ENCODE measurements around the gene KMO. TPM values are rescaled to one million over a fixed set of nuclear protein-coding genes. Genes with fewer than 3 reads are reported as not detected.
A peak's percentile ranks its signal among the peaks of the same experiment; 100 is the strongest.

The KMO gene
- total and polyA plus RNA-seq, 4 experiments from 2014 or later: 0.37 to 1.1 (median 0.44) TPM; not detected in 1

GRCh38 chr1:241611736-241612135, 79.6 kb downstream of the KMO start:
- Histone ChIP-seq H3K27ac (ENCODE audit: low read depth, low read length) (no peak overlapping the region), H3K4me3 (ENCODE audit: low read length in 2 of 2) (no peak overlapping the region), H3K36me3 (ENCODE audit: insufficient read depth, low read length) (no peaks in the 10 kb centered on the region), H3K4me1 (ENCODE audit: insufficient read depth, low read length) (no peaks in the 10 kb centered on the region), H3K27me3 (ENCODE audit: insufficient read depth, low read length) (no peaks in the 10 kb centered on the region), H3K9me3 (ENCODE audit: control insufficient read depth in 1 of 2, low read length in 2 of 2) (no peaks in the 10 kb centered on the region)
- ChIA-PET CTCF (ENCODE audit: partially characterized antibody) (interaction anchor here (0.7 to 5.1 kb wide), 32 partner anchors 9 to 843 kb away, joined by 3 to 71 read pairs (median 5); partner anchors contain the start of genes CHML, EXO1, MAP1LC3C and OPN3), POLR2A (ENCODE audit: partially characterized antibody) (interaction anchor here (1.5 kb wide), 1 partner anchor 60 kb away, joined by 4 read pairs; no protein-coding TSS in a partner anchor)
- H3K4me1 Mint-ChIP-seq: no peaks in the 10 kb centered on the region
- H3K36me3 Mint-ChIP-seq: no peaks in the 10 kb centered on the region
- H3K27ac Mint-ChIP-seq: no peak overlapping the region
- intact Hi-C loops (cut with micrococcal nuclease): loop anchor here (1.0 to 5.0 kb wide), 8 partner anchors 16 to 406 kb away; no protein-coding TSS in a partner anchor
- H3K9me3 Mint-ChIP-seq: no peaks in the 10 kb centered on the region
- no peaks in the 10 kb centered on the region for H3K27me3 Mint-ChIP-seq
- H3K4me3 Mint-ChIP-seq: no peak overlapping the region
- DNase-seq: no peak

DNA sequence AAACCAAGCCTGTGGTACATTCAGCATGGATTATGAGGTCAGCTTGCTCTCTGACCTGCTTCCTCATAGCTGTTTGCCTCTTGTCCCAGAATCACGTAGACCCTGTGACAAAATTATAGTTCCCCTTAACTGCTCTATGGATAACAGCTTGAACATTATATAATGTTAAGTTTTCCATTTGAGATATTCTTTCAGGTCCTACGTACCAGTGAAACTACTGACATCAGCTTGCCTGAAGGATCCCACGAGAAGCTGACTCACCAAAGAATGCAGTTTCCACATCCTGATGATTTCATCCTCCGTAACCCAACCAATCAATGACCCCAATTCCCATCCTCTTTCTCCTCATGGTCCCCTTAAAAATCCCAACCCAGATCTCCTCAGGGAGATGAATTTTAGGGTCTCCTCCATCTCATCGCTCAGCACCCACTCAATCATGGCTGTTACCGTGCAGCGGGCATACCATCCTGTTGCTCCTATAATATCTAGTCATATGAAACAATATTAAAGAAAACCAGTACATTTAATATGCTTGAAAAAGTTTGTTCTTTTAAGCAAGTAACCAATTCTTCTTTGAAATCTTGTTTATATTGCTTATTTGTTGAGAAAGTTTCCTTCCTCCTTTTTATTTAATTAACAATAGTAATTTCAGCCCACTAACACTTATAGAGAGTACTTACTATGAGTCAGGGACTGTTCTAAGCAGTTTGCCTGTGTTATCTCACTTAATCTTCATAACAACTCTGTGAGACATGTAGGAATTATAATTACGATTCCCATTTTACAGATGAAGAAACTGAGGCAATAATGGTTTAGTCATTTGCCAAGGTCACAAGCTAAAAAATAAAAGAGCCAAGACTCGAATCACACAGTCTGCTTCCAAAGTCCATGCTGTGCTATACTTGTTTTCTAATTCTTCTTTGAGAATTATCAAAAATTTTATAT, 80.6 kb downstream of the KMO start:
- Mint-ChIP-seq H3K27me3 (no peaks in the 10 kb centered on the region), H3K27ac (peak overlapping the region in 2 of 7 donors; percentile 11 to 48), H3K4me1 (no peaks in the 10 kb centered on the region), H3K9me3 (no peaks in the 10 kb centered on the region), H3K4me3 (no peak overlapping the region), H3K36me3 (no peaks in the 10 kb centered on the region)
- CTCF ChIA-PET (ENCODE audit: partially characterized antibody): interaction anchor here (1.2 to 5.1 kb wide), 15 partner anchors 8 to 404 kb away, joined by 3 to 71 read pairs (median 5); partner anchors contain the start of gene MAP1LC3C
- intact Hi-C loops (cut with micrococcal nuclease): loop anchor here (5.0 kb wide), 2 partner anchors 61 to 284 kb away; no protein-coding TSS in a partner anchor
- Histone ChIP-seq H3K4me3 (ENCODE audit: low read length in 2 of 2) (no peak overlapping the region), H3K27me3 (ENCODE audit: insufficient read depth, low read length) (no peaks in the 10 kb centered on the region), H3K36me3 (ENCODE audit: insufficient read depth, low read length) (no peaks in the 10 kb centered on the region), H3K9me3 (ENCODE audit: control insufficient read depth in 1 of 2, low read length in 2 of 2) (no peaks in the 10 kb centered on the region), H3K4me1 (ENCODE audit: insufficient read depth, low read length) (no peaks in the 10 kb centered on the region), H3K27ac (ENCODE audit: low read depth, low read length) (no peak overlapping the region)
- DNase-seq: no peak
- POLR2A ChIA-PET (ENCODE audit: partially characterized antibody): no interaction called here

- H3K27me3 Mint-ChIP-seq: no peaks in the 10 kb centered on the region
- H3K4me3 Mint-ChIP-seq: no peak overlapping the region
- ChIA-PET CTCF (ENCODE audit: partially characterized antibody) (interaction anchor here (1.4 to 5.1 kb wide), 3 partner anchors 13 to 384 kb away, joined by 4 to 61 read pairs (median 7); partner anchors contain the start of gene MAP1LC3C), POLR2A (ENCODE audit: partially characterized antibody) (no interaction called here)
- Histone ChIP-seq H3K4me1 (ENCODE audit: insufficient read depth, low read length) (no peaks in the 10 kb centered on the region), H3K36me3 (ENCODE audit: insufficient read depth, low read length) (no peaks in the 10 kb centered on the region), H3K4me3 (ENCODE audit: low read length in 2 of 2) (no peak overlapping the region), H3K27ac (ENCODE audit: low read depth, low read length) (no peak overlapping the region), H3K27me3 (ENCODE audit: insufficient read depth, low read length) (no peaks in the 10 kb centered on the region), H3K9me3 (ENCODE audit: control insufficient read depth in 1 of 2, low read length in 2 of 2) (no peaks in the 10 kb centered on the region)
- DNase-seq: no peak
- H3K9me3 Mint-ChIP-seq: no peaks in the 10 kb centered on the region
- no peaks in the 10 kb centered on the region for H3K4me1 Mint-ChIP-seq
- intact Hi-C loops (cut with micrococcal nuclease): loop anchor here (5.0 kb wide), 2 partner anchors 62 to 283 kb away; no protein-coding TSS in a partner anchor
- H3K27ac Mint-ChIP-seq: no peak overlapping the region
- H3K36me3 Mint-ChIP-seq: no peaks in the 10 kb centered on the region
Measured at GRCh38 chr1:241614144-241614543, 82.0 kb downstream of the KMO start.

GRCh38 chr1:241614572-241614971, 82.4 kb downstream of the KMO start:
- no peak for DNase-seq
- intact Hi-C loops (cut with micrococcal nuclease): loop anchor here (5.0 kb wide), 2 partner anchors 62 to 283 kb away; no protein-coding TSS in a partner anchor
- H3K9me3 Mint-ChIP-seq: no peaks in the 10 kb centered on the region
- no peaks in the 10 kb centered on the region for H3K9me3 ChIP-seq (ENCODE audit: control insufficient read depth in 1 of 2, low read length in 2 of 2)
- H3K27ac ChIP-seq (ENCODE audit: low read depth, low read length): no peak overlapping the region
- H3K36me3 Mint-ChIP-seq: no peaks in the 10 kb centered on the region
- no peaks in the 10 kb centered on the region for H3K27me3 ChIP-seq (ENCODE audit: insufficient read depth, low read length)
- no peaks in the 10 kb centered on the region for H3K36me3 ChIP-seq (ENCODE audit: insufficient read depth, low read length)
- ChIA-PET POLR2A (ENCODE audit: partially characterized antibody) (no interaction called here), CTCF (ENCODE audit: partially characterized antibody) (interaction anchor here (1.4 to 2.1 kb wide), 2 partner anchors 12 to 15 kb away, joined by 4 to 7 read pairs; no protein-coding TSS in a partner anchor)
- H3K4me1 Mint-ChIP-seq: no peaks in the 10 kb centered on the region
- no peaks in the 10 kb centered on the region for H3K27me3 Mint-ChIP-seq
- no peak overlapping the region for H3K4me3 Mint-ChIP-seq
- H3K4me1 ChIP-seq (ENCODE audit: insufficient read depth, low read length): no peaks in the 10 kb centered on the region
- no peak overlapping the region for H3K27ac Mint-ChIP-seq
- H3K4me3 ChIP-seq (ENCODE audit: low read length in 2 of 2): no peak overlapping the region

GRCh38 chr1:241615043-241615974, 83.1 kb downstream of the KMO start:
- H3K4me1 ChIP-seq (ENCODE audit: insufficient read depth, low read length): no peaks in the 10 kb centered on the region
- H3K27ac Mint-ChIP-seq: no peak overlapping the region
- intact Hi-C loops (cut with micrococcal nuclease): no loop called here
- DNase-seq: no peak
- no peak overlapping the region for H3K27ac ChIP-seq (ENCODE audit: low read depth, low read length)
- H3K4me3 Mint-ChIP-seq: no peak overlapping the region
- H3K27me3 Mint-ChIP-seq: no peaks in the 10 kb centered on the region
- H3K27me3 ChIP-seq (ENCODE audit: insufficient read depth, low read length): no peaks in the 10 kb centered on the region
- ChIA-PET POLR2A (ENCODE audit: partially characterized antibody) (no interaction called here), CTCF (ENCODE audit: partially characterized antibody) (no interaction called here)
- H3K36me3 Mint-ChIP-seq: no peaks in the 10 kb centered on the region
- no peaks in the 10 kb centered on the region for H3K36me3 ChIP-seq (ENCODE audit: insufficient read depth, low read length)
- H3K9me3 ChIP-seq (ENCODE audit: control insufficient read depth in 1 of 2, low read length in 2 of 2): no peaks in the 10 kb centered on the region
- no peaks in the 10 kb centered on the region for H3K9me3 Mint-ChIP-seq
- no peak overlapping the region for H3K4me3 ChIP-seq (ENCODE audit: low read length in 2 of 2)
- no peaks in the 10 kb centered on the region for H3K4me1 Mint-ChIP-seq

- ChIA-PET CTCF (ENCODE audit: partially characterized antibody) (interaction anchor here (0.9 to 1.3 kb wide), 3 partner anchors 9 to 381 kb away, joined by 3 to 5 read pairs (median 4); partner anchors contain the start of gene MAP1LC3C), POLR2A (ENCODE audit: partially characterized antibody) (no interaction called here)
- DNase-seq: no peak
- H3K36me3 ChIP-seq (ENCODE audit: insufficient read depth, low read length): no peaks in the 10 kb centered on the region
- intact Hi-C loops (cut with micrococcal nuclease): no loop called here
- H3K27ac ChIP-seq (ENCODE audit: low read depth, low read length): no peak overlapping the region
- Mint-ChIP-seq H3K27me3 (no peaks in the 10 kb centered on the region), H3K36me3 (no peaks in the 10 kb centered on the region), H3K27ac (peak overlapping the region in 1 of 7 donors; percentile 5), H3K4me3 (no peak overlapping the region), H3K9me3 (no peaks in the 10 kb centered on the region), H3K4me1 (no peaks in the 10 kb centered on the region)
- no peaks in the 10 kb centered on the region for H3K4me1 ChIP-seq (ENCODE audit: insufficient read depth, low read length)
- H3K4me3 ChIP-seq (ENCODE audit: low read length in 2 of 2): no peak overlapping the region
- H3K27me3 ChIP-seq (ENCODE audit: insufficient read depth, low read length): no peaks in the 10 kb centered on the region
- H3K9me3 ChIP-seq (ENCODE audit: control insufficient read depth in 1 of 2, low read length in 2 of 2): no peaks in the 10 kb centered on the region
Measured at GRCh38 chr1:241617426-241617825, 85.2 kb downstream of the KMO start.

Measured in CD4-positive, alpha-beta memory T cell (primary cell).